Type B pancreatic cell (in vitro differentiated cells): ENCODE measurements around the gene CAPN10. TPM values are rescaled to one million over a fixed set of nuclear protein-coding genes. Genes with fewer than 3 reads are reported as not detected.
"Not testable (repeated sequence)": the region's sequence is repeated elsewhere in the genome, so short reads cannot be mapped to it uniquely, and the experiment has no call there.

Experiments used
- DNase-seq: peaks from one replicate; pipeline ENCODE4 v3.0.0; 2021; ENCODE audit warnings: mixed read lengths; ENCODE audit not compliant: unreplicated experiment; ENCODE audit errors: extremely low spot score
- H3K27ac Mint-ChIP-seq: 2 replicates; pipeline ENCODE4 v1.8.0; 2021; ENCODE audit warnings: mild to moderate bottlenecking, mixed read lengths
- H3K27me3 Mint-ChIP-seq: 2 replicates; pipeline ENCODE4 v1.8.0; 2021; ENCODE audit warnings: mixed read lengths
- H3K36me3 Mint-ChIP-seq: 2 replicates; pipeline ENCODE4 v1.8.0; 2021; ENCODE audit warnings: mixed read lengths
- H3K4me1 Mint-ChIP-seq: one replicate; pipeline ENCODE4 v1.8.0; 2021; ENCODE audit warnings: mixed read lengths; ENCODE audit not compliant: unreplicated experiment
- H3K4me3 Mint-ChIP-seq: 2 replicates; pipeline ENCODE4 v1.8.0; 2021; ENCODE audit warnings: mild to moderate bottlenecking, mixed read lengths
- H3K9me3 Mint-ChIP-seq: 2 replicates; pipeline ENCODE4 v1.8.0; 2021; ENCODE audit warnings: mixed read lengths
- total RNA-seq: library from RNA; stranded (reverse); gene quantifications from 2 replicates; pipeline ENCODE4 v1.2.1, GENCODE V29; 2021; ENCODE audit warnings: low replicate concordance
- TF ChIP-seq, protein P1 (sequence below): fragments of 200-600 bp; sonication (generic); conservative IDR thresholded peaks from 2 replicates; pipeline ENCODE4 v1.5.0; 2021; ENCODE audit warnings: antibody characterized with exemption, mild to moderate bottlenecking

CAPN10 gene
- total RNA-seq, 1 donor from 2014 or later = 55.2 TPM

DNA sequence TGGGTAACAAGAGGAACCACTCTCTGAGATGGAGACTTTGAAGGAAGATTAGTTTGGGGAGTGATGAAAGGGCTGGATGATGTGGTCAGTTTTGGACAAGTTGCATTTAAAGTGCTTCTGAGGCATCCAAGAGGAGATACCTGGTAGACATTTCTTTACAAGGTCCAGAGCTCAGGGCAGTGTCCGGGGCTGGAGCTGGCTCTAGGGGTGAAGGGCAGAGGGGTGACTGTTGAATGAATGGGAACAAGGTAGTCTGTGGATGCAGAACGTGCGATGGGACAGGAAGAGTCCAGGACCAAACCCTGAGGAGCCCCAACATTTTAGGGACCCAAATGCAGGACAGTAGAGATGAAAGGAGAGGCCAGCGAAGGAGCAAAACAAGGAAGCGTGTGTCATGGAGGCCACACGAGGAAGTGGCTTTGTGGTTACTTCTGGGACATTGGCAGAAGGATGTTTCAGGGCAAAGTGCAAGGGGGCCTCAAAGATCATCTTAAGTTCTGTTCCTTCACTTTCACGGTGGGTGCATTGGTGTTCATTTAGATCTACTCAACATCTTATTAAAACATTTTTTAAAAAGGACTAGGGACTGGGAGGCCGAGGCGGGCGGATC lies 25.2 kb downstream of the CAPN10 start:
- H3K4me1 Mint-ChIP-seq = no peaks in the 10 kb centered on the region

DNA sequence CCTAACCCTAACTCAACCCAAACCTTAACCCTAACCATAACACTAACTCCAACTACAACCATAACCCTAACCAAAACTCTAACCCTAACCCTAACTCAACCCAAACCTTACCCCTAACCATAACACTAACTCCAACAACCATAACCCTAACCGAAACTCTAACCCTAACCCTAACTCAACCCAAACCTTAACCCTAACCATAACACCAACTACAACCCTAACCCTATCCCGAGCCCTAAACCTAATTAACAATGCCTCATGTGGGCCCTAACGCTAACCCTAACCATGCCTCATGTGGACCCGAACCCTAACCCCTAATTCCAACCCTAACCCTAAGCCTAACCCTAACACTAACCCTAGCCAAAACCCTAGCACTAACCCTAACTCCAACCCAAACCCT lies 27.2 kb downstream of the CAPN10 start:
- DNase-seq = no peak
- Mint-ChIP-seq H3K27me3 (no peaks in the 10 kb centered on the region), H3K4me3 (no peak overlapping the region), H3K27ac (no peak overlapping the region), H3K9me3 (no peaks in the 10 kb centered on the region), H3K36me3 (peaks cover 16% of the 10 kb centered on the region), H3K4me1 (no peaks in the 10 kb centered on the region)
- TF ChIP-seq, protein P1, sequence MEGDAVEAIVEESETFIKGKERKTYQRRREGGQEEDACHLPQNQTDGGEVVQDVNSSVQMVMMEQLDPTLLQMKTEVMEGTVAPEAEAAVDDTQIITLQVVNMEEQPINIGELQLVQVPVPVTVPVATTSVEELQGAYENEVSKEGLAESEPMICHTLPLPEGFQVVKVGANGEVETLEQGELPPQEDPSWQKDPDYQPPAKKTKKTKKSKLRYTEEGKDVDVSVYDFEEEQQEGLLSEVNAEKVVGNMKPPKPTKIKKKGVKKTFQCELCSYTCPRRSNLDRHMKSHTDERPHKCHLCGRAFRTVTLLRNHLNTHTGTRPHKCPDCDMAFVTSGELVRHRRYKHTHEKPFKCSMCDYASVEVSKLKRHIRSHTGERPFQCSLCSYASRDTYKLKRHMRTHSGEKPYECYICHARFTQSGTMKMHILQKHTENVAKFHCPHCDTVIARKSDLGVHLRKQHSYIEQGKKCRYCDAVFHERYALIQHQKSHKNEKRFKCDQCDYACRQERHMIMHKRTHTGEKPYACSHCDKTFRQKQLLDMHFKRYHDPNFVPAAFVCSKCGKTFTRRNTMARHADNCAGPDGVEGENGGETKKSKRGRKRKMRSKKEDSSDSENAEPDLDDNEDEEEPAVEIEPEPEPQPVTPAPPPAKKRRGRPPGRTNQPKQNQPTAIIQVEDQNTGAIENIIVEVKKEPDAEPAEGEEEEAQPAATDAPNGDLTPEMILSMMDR = no peak

More for the DNA sequence above, 25.2 kb downstream of the CAPN10 start:
- TF ChIP-seq, protein P1 = no peak
- Mint-ChIP-seq H3K27me3 (no peaks in the 10 kb centered on the region), H3K36me3 (peaks cover 8% of the 10 kb centered on the region), H3K27ac (no peak overlapping the region), H3K9me3 (no peaks in the 10 kb centered on the region), H3K4me3 (no peak overlapping the region)
- DNase-seq = no peak

DNA sequence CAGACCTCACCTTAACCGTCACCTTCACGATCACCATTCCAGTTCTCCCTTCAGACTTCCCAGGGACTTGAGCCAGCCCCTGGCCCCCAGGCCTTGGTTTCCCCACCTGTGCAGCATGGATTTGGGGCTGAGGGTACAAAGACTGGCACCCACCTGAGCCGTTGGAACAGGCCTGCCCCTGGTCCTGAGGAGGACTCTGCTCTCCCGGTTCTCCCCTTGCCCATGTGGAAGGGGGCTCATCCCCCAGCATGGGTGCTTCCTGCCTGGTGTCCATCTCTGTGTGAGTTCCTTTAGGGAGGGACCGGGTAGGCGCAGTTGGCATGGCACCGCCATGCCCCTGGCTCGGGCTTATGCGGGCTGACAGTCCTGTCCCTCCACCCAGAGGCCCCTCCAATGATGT lies 27.9 kb downstream of the CAPN10 start:
- Mint-ChIP-seq H3K9me3 (no peaks in the 10 kb centered on the region), H3K27ac (no peak overlapping the region), H3K4me1 (no peaks in the 10 kb centered on the region), H3K4me3 (no peak overlapping the region), H3K27me3 (no peaks in the 10 kb centered on the region), H3K36me3 (peaks cover 16% of the 10 kb centered on the region)
- no peak for DNase-seq
- TF ChIP-seq, protein P1 = no peak

DNA sequence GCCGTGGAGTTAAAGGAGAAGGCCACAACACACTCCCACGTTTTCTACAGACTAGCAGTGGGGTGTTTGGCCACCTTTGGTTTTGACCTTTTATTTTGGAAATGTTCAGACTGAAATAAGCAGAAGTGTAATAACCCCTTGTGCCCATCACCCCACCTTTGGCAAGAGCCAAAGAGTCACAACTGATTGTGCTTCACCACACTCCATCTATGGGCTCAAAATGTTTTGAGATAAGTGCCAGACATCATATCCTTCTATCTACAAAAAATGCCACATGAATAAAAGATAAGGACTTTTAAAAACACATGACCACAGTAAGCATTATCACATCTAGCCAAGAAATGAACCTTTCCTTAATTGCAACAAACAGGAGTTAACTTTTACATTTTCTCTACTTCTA lies 28.9 kb downstream of the CAPN10 start:
- Mint-ChIP-seq H3K4me3 (no peak overlapping the region), H3K27ac (no peak overlapping the region), H3K4me1 (no peaks in the 10 kb centered on the region), H3K27me3 (no peaks in the 10 kb centered on the region), H3K36me3 (peaks cover 16% of the 10 kb centered on the region), H3K9me3 (no peaks in the 10 kb centered on the region)
- no peak for DNase-seq
- TF ChIP-seq, protein P1 = no peak

DNA sequence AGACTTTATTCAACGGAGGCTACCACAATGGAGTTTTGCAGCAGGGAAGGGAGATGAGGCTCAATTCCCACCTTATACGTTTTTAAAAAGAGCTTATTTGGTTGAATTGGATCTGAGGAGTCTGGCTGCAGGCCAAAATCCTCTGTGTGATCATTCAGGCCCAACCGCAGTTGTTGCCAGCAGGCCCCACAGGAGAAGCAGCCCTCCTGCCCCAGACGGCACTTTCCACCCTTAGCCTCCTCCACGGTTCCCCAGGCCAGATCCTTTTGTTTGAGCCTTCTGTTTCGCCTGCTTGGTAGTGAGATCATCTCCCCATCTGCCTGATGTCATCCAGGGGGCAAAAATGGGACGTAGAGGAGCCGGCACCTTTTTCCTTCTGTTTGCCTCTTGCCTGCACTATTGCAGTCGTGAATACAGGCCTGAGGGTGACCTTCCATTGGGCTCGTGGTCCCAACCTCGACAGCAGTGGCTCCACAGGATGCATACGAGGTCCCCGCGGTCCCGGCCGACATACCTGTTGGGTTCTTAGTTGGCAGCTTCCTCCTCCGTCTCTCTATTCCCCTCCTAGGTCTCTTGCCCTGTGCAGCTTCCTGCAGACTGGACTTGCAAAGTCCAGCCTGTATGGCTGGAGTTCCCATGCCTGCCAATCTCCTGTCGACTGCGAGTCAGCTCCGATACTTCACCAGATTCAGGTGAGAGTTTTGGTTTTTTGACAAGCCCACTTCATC lies 29.4 kb downstream of the CAPN10 start:
- no peak for DNase-seq
- Mint-ChIP-seq H3K9me3 (no peaks in the 10 kb centered on the region), H3K27me3 (no peaks in the 10 kb centered on the region), H3K4me3 (no peak overlapping the region), H3K27ac (no peak overlapping the region), H3K36me3 (peaks cover 16% of the 10 kb centered on the region), H3K4me1 (no peaks in the 10 kb centered on the region)
- TF ChIP-seq, protein P1 = no peak

DNA sequence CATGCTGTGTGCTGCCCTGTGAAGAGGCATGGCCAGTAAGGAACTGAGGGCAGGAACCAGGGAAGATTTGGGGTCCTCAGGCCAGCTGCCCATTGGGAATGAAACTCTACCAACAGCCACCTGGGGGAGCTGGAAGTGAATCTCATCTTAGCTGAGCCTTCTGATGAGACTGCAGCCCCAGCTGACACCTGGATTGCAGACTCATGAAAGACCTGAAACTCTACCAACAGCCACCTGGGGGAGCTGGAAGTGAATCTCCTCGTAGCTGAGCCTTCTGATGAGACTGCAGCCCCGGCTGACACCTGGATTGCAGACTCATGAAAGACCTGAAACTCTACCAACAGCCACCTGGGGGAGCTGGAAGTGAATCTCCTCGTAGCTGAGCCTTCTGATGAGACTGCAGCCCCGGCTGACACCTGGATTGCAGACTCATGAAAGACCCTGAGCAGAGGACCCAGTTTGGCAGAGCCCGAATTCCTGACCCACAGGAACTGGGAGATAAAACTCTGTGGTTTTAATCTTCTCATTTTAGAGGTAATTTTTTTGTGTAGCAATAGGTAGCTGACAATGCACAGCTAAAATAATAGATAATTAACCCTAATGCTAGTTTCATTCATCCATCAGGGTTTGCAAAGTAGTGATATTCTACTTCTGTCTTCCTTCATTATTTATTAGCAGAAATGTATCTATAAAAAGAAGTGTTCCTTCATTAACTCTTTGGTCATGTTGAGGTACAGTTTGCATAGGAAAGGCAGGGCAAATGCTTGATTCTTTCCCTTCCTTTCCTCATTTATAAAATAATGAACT lies 30.5 kb downstream of the CAPN10 start:
- not testable (repeated sequence) for H3K27ac Mint-ChIP-seq, H3K36me3 Mint-ChIP-seq

More for the DNA sequence above, 30.5 kb downstream of the CAPN10 start:
- H3K4me1 Mint-ChIP-seq, DNase-seq, H3K27me3 Mint-ChIP-seq, H3K4me3 Mint-ChIP-seq, H3K9me3 Mint-ChIP-seq: not testable (repeated sequence)
